Sigmoid colon (tissue), 4 donors: ENCODE measurements around the gene DPYSL4.

Experiments
- CTCF ChIP-seq, 4 experiments: fragments of 450-650 bp in 3 of 4; fragments of 200-600 bp in 1 of 4; IDR thresholded peaks; one replicate each; pipeline ENCODE4 v1.5.1; 2016 to 2019; ENCODE audit warnings: antibody characterized with exemption in 4 of 4, mild to moderate bottlenecking in 3 of 4, moderate library complexity in 2 of 4
- EP300 ChIP-seq, 4 donors: sonication (generic); formaldehyde crosslinking; IDR thresholded peaks; one replicate each; pipeline ENCODE4 v1.6.1; 2017; ENCODE audit warnings: antibody characterized with exemption in 4 of 4
- POLR2A ChIP-seq, 2 donors: fragments of 450-650 bp; IDR thresholded peaks; one replicate each; pipeline ENCODE4 v1.6.1; 2016; ENCODE audit warnings: antibody characterized with exemption in 2 of 2, mild to moderate bottlenecking in 2 of 2, moderate library complexity in 2 of 2
- POLR2AphosphoS5 ChIP-seq, 4 donors: sonication (generic); formaldehyde crosslinking; IDR thresholded peaks; one replicate each; pipeline ENCODE4 v1.6.1; 2017; ENCODE audit warnings: antibody characterized with exemption in 4 of 4

GRCh38 chr10:132183046-132183445, 3.7 kb upstream of the DPYSL4 start:
- TF ChIP-seq POLR2A (IDR thresholded peaks at IDR 0.05) (no peak), POLR2AphosphoS5 (IDR thresholded peaks at IDR 0.05) (no peak), CTCF (IDR thresholded peaks at IDR 0.05) (no peak), EP300 (IDR thresholded peaks at IDR 0.05) (no peak)
